Measurements from ENCODE around the gene CCDC3.

CCDC3 gene

DNA sequence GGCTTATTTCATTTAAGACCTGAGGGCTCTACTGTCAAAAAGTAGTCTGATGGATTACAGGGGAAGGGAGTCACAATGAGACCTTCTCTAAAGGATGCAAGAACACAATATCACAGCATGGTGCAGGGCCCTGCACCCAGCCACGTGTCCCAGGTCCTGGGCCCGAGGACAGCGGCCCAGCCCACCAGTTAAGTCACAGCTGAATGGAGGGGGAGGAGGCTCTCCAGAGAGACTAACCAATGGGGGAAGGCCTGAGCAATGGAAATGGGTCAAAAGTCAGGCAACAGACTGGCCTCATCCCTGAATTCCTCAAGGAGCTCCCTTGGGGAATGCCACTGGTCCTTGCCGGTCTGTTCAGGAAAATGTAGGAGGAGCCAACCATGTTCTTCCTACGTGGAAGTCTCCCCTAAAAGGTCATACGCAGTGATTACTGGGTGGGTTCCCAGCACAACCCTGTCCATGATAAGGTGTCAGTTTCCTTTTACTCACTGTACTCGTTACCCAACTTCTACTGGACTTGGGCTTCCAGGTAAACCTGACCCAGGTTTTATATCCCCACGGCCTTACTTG is 28.3 kb downstream of the CCDC3 start:
- H3K27me3 ChIP-seq (ENCODE audit: control insufficient read depth, low read length), result peaks cover 2% of the 10 kb centered on the region; the same call in 1 of the 2 replicates
- no peaks in the 10 kb centered on the region for H4K20me1 ChIP-seq (ENCODE audit: control insufficient read depth, insufficient read depth, low read depth, low read length)
- H3K4me2 ChIP-seq (ENCODE audit: low read length), result no peak overlapping the region
- no peaks in the 10 kb centered on the region for H3F3A ChIP-seq (ENCODE audit: control insufficient read depth, insufficient read depth)
- H3K4me3 ChIP-seq (ENCODE audit: low read length), result no peak overlapping the region
- H3K27ac ChIP-seq (ENCODE audit: low read depth, low read length), result no peak overlapping the region
- TF ChIP-seq, protein P1, sequence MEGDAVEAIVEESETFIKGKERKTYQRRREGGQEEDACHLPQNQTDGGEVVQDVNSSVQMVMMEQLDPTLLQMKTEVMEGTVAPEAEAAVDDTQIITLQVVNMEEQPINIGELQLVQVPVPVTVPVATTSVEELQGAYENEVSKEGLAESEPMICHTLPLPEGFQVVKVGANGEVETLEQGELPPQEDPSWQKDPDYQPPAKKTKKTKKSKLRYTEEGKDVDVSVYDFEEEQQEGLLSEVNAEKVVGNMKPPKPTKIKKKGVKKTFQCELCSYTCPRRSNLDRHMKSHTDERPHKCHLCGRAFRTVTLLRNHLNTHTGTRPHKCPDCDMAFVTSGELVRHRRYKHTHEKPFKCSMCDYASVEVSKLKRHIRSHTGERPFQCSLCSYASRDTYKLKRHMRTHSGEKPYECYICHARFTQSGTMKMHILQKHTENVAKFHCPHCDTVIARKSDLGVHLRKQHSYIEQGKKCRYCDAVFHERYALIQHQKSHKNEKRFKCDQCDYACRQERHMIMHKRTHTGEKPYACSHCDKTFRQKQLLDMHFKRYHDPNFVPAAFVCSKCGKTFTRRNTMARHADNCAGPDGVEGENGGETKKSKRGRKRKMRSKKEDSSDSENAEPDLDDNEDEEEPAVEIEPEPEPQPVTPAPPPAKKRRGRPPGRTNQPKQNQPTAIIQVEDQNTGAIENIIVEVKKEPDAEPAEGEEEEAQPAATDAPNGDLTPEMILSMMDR (IDR thresholded peaks at IDR 0.05; ENCODE audit: low read depth, low read length, poor library complexity, severe bottlenecking), result no peak
- TF ChIP-seq EZH2phosphoT487 (IDR thresholded peaks at IDR 0.05; ENCODE audit: borderline replicate concordance, low read length), result no peak
- H3K79me2 ChIP-seq (ENCODE audit: control insufficient read depth, low read length), result no peaks in the 10 kb centered on the region
- no peaks in the 10 kb centered on the region for H3K36me3 ChIP-seq (ENCODE audit: control insufficient read depth, low read length)
- no peaks in the 10 kb centered on the region for H3K4me1 ChIP-seq (ENCODE audit: control insufficient read depth, low read length)
- no peaks in the 10 kb centered on the region for H3K9me3 ChIP-seq (ENCODE audit: control insufficient read depth, insufficient read depth, low read length)
- H3K9me2 ChIP-seq (replicated peaks; ENCODE audit: control insufficient read depth, low read length), result no peaks in the 10 kb centered on the region

DNA sequence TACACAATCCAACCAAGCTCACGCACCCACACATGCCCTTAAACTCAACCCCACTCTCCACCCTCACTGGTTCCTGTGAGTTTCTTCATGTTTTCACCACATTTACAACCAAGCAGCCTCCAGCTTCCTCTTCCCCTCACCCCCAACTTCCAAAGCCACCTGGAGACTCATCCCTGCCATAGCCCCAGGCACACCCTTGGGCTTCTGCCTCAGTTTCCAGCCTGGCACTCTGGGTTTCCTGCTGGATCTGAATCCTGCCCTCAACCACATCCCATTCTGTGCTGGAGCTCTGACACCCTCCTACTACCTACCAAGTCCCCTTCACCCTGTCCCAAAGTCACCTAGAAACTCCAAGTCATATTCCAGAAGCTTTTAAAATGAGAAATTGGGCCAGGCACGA is 29.4 kb downstream of the CCDC3 start:
- TF ChIP-seq EZH2phosphoT487 (IDR thresholded peaks at IDR 0.05; ENCODE audit: borderline replicate concordance, low read length), result no peak
- TF ChIP-seq, protein P1 (IDR thresholded peaks at IDR 0.05; ENCODE audit: low read depth, low read length, poor library complexity, severe bottlenecking), result no peak
- H3K9me3 ChIP-seq (ENCODE audit: control insufficient read depth, insufficient read depth, low read length), result no peaks in the 10 kb centered on the region
- H4K20me1 ChIP-seq (ENCODE audit: control insufficient read depth, insufficient read depth, low read depth, low read length), result no peaks in the 10 kb centered on the region
- H3K79me2 ChIP-seq (ENCODE audit: control insufficient read depth, low read length), result no peaks in the 10 kb centered on the region
- H3K4me3 ChIP-seq (ENCODE audit: low read length), result no peak overlapping the region
- no peaks in the 10 kb centered on the region for H3F3A ChIP-seq (ENCODE audit: control insufficient read depth, insufficient read depth)
- no peaks in the 10 kb centered on the region for H3K4me1 ChIP-seq (ENCODE audit: control insufficient read depth, low read length)
- H3K36me3 ChIP-seq (ENCODE audit: control insufficient read depth, low read length), result no peaks in the 10 kb centered on the region
- H3K4me2 ChIP-seq (ENCODE audit: low read length), result no peak overlapping the region
- H3K9me2 ChIP-seq (replicated peaks; ENCODE audit: control insufficient read depth, low read length), result no peaks in the 10 kb centered on the region
- no peak overlapping the region for H3K27ac ChIP-seq (ENCODE audit: low read depth, low read length)
- H3K27me3 ChIP-seq (ENCODE audit: control insufficient read depth, low read length), result no peaks in the 10 kb centered on the region; the same call in 1 of the 2 replicates

DNA sequence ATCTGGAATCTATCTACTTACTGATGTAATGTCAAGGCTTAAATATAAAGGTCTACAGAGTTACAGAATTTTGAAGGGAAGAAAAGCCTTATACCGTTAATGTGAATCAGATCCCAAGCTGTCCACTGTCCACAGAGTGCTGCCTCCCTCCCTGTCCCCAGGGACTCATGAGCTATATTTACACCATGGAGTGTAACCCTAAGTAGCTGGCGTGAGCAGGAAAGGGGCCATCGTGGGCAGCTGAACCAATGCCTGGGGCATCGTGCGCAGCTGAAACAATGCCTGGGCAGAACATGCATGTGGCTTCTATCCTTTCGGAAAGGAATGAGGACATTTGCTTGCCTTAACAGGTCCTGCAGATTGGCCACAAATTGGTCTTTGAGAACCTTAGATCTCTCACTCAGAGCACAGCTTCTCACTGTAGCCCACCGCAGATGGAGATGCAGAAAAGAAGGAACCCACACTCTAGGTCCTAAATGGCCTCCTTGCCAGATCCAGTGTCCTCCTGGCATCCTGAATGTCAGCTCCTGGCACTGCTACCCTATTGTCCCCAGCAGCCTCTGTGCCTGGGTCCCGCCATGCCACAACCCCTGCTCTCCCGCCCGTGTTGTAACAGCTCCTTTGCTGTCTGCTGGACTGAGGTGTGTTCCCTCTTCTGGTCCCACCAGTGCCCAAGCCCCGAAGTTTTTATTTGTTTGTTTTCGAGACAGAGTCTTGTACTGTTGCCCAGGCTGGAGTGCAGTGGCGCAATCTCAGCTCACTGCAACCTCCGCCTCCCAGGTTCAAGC is 30.3 kb downstream of the CCDC3 start:
- no peaks in the 10 kb centered on the region for H4K20me1 ChIP-seq (ENCODE audit: control insufficient read depth, insufficient read depth, low read depth, low read length)
- no peaks in the 10 kb centered on the region for H3K79me2 ChIP-seq (ENCODE audit: control insufficient read depth, low read length)
- H3K4me3 ChIP-seq (ENCODE audit: low read length), result no peak overlapping the region
- no peak for TF ChIP-seq EZH2phosphoT487 (IDR thresholded peaks at IDR 0.05; ENCODE audit: borderline replicate concordance, low read length)
- TF ChIP-seq, protein P1 (IDR thresholded peaks at IDR 0.05; ENCODE audit: low read depth, low read length, poor library complexity, severe bottlenecking), result no peak
- H3K27me3 ChIP-seq (ENCODE audit: control insufficient read depth, low read length), result peaks cover 3% of the 10 kb centered on the region
- H3K36me3 ChIP-seq (ENCODE audit: control insufficient read depth, low read length), result no peaks in the 10 kb centered on the region
- H3K9me2 ChIP-seq (replicated peaks; ENCODE audit: control insufficient read depth, low read length), result no peaks in the 10 kb centered on the region
- no peak overlapping the region for H3K4me2 ChIP-seq (ENCODE audit: low read length)
- no peak overlapping the region for H3K27ac ChIP-seq (ENCODE audit: low read depth, low read length)
- H3K9me3 ChIP-seq (ENCODE audit: control insufficient read depth, insufficient read depth, low read length), result no peaks in the 10 kb centered on the region
- no peaks in the 10 kb centered on the region for H3K4me1 ChIP-seq (ENCODE audit: control insufficient read depth, low read length)
- no peaks in the 10 kb centered on the region for H3F3A ChIP-seq (ENCODE audit: control insufficient read depth, insufficient read depth)

All from DOHH2 (cell line).